ENCODE data around the gene CDK16. TPM values are rescaled to one million over a fixed set of nuclear protein-coding genes. Genes with fewer than 3 reads are reported as not detected.

CDK16 gene
- total and polyA plus RNA-seq, 2 of the 4 experiments (the other 2 are of a cell fraction) = 85.3 to 106 TPM

- no peak overlapping the region for H2AK5ac ChIP-seq (ENCODE audit: low read depth, low read length)
- H2BK15ac ChIP-seq (ENCODE audit: low read depth, low read length) = no peak overlapping the region
- in situ Hi-C loops (cut with MboI; ENCODE audit: low sequenced_read_pairs) (no loop called here), intact Hi-C loops (cut with micrococcal nuclease) (no loop called here), dilution Hi-C loops (cut with HindIII; ENCODE audit: low sequenced_read_pairs, unreplicated experiment) (no loop called here)
- H3K14ac ChIP-seq (replicated peaks; ENCODE audit: low read depth, low read length) = no peak overlapping the region
- H2AK9ac ChIP-seq (replicated peaks; ENCODE audit: low read depth, low read length, poor library complexity) = no peak overlapping the region
- DNase-seq = no peak
- ATAC-seq (ENCODE audit: low read depth) = no peak
- no peak for TF ChIP-seq RFX5 (IDR thresholded peaks at IDR 0.05; ENCODE audit: low read depth, low read length)
- no peak for TF ChIP-seq SMC3 (IDR thresholded peaks at IDR 0.05; ENCODE audit: low read depth, low read length)
- TF ChIP-seq BHLHE40 (IDR thresholded peaks at IDR 0.05; ENCODE audit: low read depth, low read length) = no peak
- no peak for TF ChIP-seq POLR2A (IDR thresholded peaks at IDR 0.05; ENCODE audit: low read depth, low read length)
- no peak for TF ChIP-seq CEBPB (IDR thresholded peaks at IDR 0.05; ENCODE audit: low read depth, low read length)
- TF ChIP-seq NFE2L2 (IDR thresholded peaks at IDR 0.05; ENCODE audit: low read depth, low read length) = no peak
- no peak for TF ChIP-seq RAD21 (IDR thresholded peaks at IDR 0.05; ENCODE audit: low read length)
- TF ChIP-seq, protein P1, sequence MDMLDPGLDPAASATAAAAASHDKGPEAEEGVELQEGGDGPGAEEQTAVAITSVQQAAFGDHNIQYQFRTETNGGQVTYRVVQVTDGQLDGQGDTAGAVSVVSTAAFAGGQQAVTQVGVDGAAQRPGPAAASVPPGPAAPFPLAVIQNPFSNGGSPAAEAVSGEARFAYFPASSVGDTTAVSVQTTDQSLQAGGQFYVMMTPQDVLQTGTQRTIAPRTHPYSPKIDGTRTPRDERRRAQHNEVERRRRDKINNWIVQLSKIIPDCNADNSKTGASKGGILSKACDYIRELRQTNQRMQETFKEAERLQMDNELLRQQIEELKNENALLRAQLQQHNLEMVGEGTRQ (IDR thresholded peaks at IDR 0.05; ENCODE audit: low read depth, low read length) = no peak
- peaks cover 3% of the 10 kb centered on the region in 2 experiments; a peak in 1 of 4 replicates for H3K79me1 ChIP-seq (ENCODE audit: low read depth in 1 of 2, low read length in 2 of 2)
- no peak overlapping the region for H2BK5ac ChIP-seq (ENCODE audit: low read depth, low read length, poor library complexity, severe bottlenecking)
- H3K27me3 ChIP-seq (ENCODE audit: control insufficient read depth, insufficient read depth, low read length) = peaks cover 21% of the 10 kb centered on the region; the same call in 1 of the 2 replicates
- H2BK20ac ChIP-seq (ENCODE audit: low read depth, low read length) = no peak overlapping the region
- ChIA-PET CTCF (no interaction called here), POLR2A (ENCODE audit: unreplicated experiment) (no interaction called here)
- H3K27ac ChIP-seq (ENCODE audit: insufficient read depth, low read length) = no peak overlapping the region
- no peak overlapping the region for H3K4me3 ChIP-seq (ENCODE audit: insufficient read depth, low read depth, low read length)
- H3K23ac ChIP-seq (ENCODE audit: low read depth, low read length) = no peak overlapping the region
- BruUV-seq (replicated peaks) = no TSS peak
- 67% methylated on average over 1 of the region's 5 CpGs; no CpG with 5 or more reads in 1 of the 2 experiments for WGBS, 2 experiments (ENCODE audit: extremely low coverage in 2 of 2, insufficient read length in 1 of 2)
- H2BK120ac ChIP-seq (ENCODE audit: low read depth, low read length) = no peak overlapping the region
- no peak overlapping the region for H4K5ac ChIP-seq (ENCODE audit: low read depth, low read length)
- H3K9me1 ChIP-seq (ENCODE audit: insufficient read depth, low read length) = no peaks in the 10 kb centered on the region
- H3K36me3 ChIP-seq (ENCODE audit: control insufficient read depth, insufficient read depth, low read length) = peaks cover 46% of the 10 kb centered on the region
- H3K56ac ChIP-seq (ENCODE audit: extremely low read depth, insufficient read depth, low read length) = no peak overlapping the region
- no peaks in the 10 kb centered on the region for H3K4me1 ChIP-seq (ENCODE audit: control insufficient read depth, insufficient read depth, low read length)
- H3K18ac ChIP-seq (ENCODE audit: low read depth, low read length) = no peak overlapping the region
- H4K20me1 ChIP-seq (ENCODE audit: insufficient read depth, low read length) = no peaks in the 10 kb centered on the region
- H2AFZ ChIP-seq (replicated peaks; ENCODE audit: low read length, poor library complexity) = no peak overlapping the region
- H3K9ac ChIP-seq (ENCODE audit: low read depth, low read length) = no peak overlapping the region
- H3K4me2 ChIP-seq (ENCODE audit: low read depth, low read length) = no peak overlapping the region
- no peak overlapping the region for H3K4ac ChIP-seq (ENCODE audit: low read depth, low read length)
- no peaks in the 10 kb centered on the region for H3K9me3 ChIP-seq (ENCODE audit: control insufficient read depth, insufficient read depth, low read length)
- H4K91ac ChIP-seq (ENCODE audit: insufficient read depth, low read depth, low read length) = no peak overlapping the region
- no peak overlapping the region for H4K8ac ChIP-seq (ENCODE audit: low read depth in 2 of 2, low read length in 2 of 2)
These were observed 40.1 kb upstream of the CDK16 start for GRCh38 chrX:47178337-47178736.
